K562 (cell line): Measurements from ENCODE around the gene CTNNA3.

Experiments used
- CCAR2 ChIP-seq: fragments of 200-400 bp; formaldehyde crosslinking; IDR thresholded peaks from 2 replicates; pipeline ENCODE4 v1.6.1; 2017; ENCODE audit warnings: mild to moderate bottlenecking, low read depth, low read length
- ETV1 ChIP-seq: fragments of 450-650 bp; conservative IDR thresholded peaks from 2 replicates; pipeline ENCODE4 v1.6.1; 2016; ENCODE audit warnings: missing genetic modification characterization, control low read depth, low read depth, missing compliant biosample characterization
- ETV5 ChIP-seq: sonication (generic); formaldehyde crosslinking; IDR thresholded peaks from 2 replicates; pipeline ENCODE4 v1.4.0; 2020; ENCODE audit warnings: low read depth, mild to moderate bottlenecking, missing genetic modification reagents
- JUNB ChIP-seq: fragments of 450-650 bp; formaldehyde crosslinking; conservative IDR thresholded peaks from 2 replicates; pipeline ENCODE4 v1.4.0; 2020; ENCODE audit warnings: mild to moderate bottlenecking
- MAZ ChIP-seq, 2 experiments: fragments of 450-650 bp in 1 of 2; sonication (generic) in 1 of 2; formaldehyde crosslinking; IDR thresholded peaks in 1 of 2; conservative IDR thresholded peaks in 1 of 2; 2 replicates each; pipeline versions ENCODE4 v1.4.0 to v1.5.0; 2020; ENCODE audit warnings: mild to moderate bottlenecking in 1 of 2, missing genetic modification reagents in 1 of 2
- PHF8 ChIP-seq: fragments of 200-600 bp; sonication (generic); IDR thresholded peaks from 2 replicates; pipeline ENCODE4 v1.6.1; 2012; ENCODE audit warnings: mixed run types, mild to moderate bottlenecking, inconsistent platforms, low read length, moderate library complexity, borderline replicate concordance
- POLR2AphosphoS5 ChIP-seq: IDR thresholded peaks from 2 replicates; pipeline ENCODE4 v1.6.1; 2011; ENCODE audit warnings: mild to moderate bottlenecking, low read depth, low read length, moderate library complexity; ENCODE audit not compliant: control insufficient read depth, insufficient read depth
- SMARCA5 ChIP-seq: fragments of 450-650 bp; IDR thresholded peaks from 2 replicates; pipeline ENCODE4 v1.6.1; 2016
- TEAD2 ChIP-seq: fragments of 450-650 bp; IDR thresholded peaks from 2 replicates; pipeline ENCODE4 v1.6.1; 2016; ENCODE audit warnings: missing genetic modification characterization, control low read depth, missing compliant biosample characterization
- YY1 ChIP-seq, 3 experiments: IDR thresholded peaks; 2 replicates each; pipeline ENCODE4 v1.6.1; 2011; ENCODE audit warnings: low read length in 2 of 3, mild to moderate bottlenecking in 2 of 3, moderate library complexity in 2 of 3, borderline replicate concordance in 1 of 3, control low read depth in 1 of 3, low read depth in 1 of 3; ENCODE audit not compliant: insufficient read depth in 3 of 3, insufficient replicate concordance in 2 of 3, control insufficient read depth in 1 of 3, insufficient read length in 1 of 3; ENCODE audit errors: extremely low read depth in 1 of 3
- ZNF239 ChIP-seq: fragments of 250-450 bp; sonication (Bioruptor Pico); IDR thresholded peaks from 2 replicates; pipeline ENCODE4 v1.4.0; 2020; ENCODE audit warnings: mild to moderate bottlenecking
- ZNF3 ChIP-seq: fragments of 250-450 bp; sonication (Bioruptor Pico); IDR thresholded peaks from 2 replicates; pipeline ENCODE4 v1.5.0; 2021; ENCODE audit warnings: mild to moderate bottlenecking, moderate library complexity

DNA sequence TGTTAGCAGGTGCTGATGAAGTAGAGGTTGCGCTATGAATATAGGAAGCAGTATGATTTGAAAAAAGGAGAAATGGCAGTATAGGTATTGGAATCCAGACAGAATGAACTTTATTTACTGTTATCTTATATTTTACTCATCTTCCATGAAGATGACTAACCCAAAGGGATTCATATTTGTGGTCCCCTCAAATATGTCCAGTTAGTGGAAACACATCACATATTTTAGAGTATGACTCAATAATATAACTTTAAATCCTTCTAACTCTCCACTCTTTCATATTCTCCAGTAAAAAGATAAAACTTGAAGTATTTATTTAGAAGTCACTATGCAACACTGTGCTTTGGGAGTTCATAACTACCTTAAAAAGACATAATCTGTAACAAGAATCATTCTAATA lies 1056.6 kb downstream of the CTNNA3 start:
- TF ChIP-seq CCAR2 (no peak), PHF8 (no peak), ZNF3 (CRISPR knock-in tag) (no peak), ETV5 (CRISPR knock-in tag) (no peak), SMARCA5 (no peak), TEAD2 (tag) (no peak), YY1 (IDR thresholded peaks at IDR 0.05; ENCODE audit: borderline replicate concordance in 1 of 3, control insufficient read depth in 1 of 3, extremely low read depth in 1 of 3, insufficient read depth in 3 of 3, insufficient read length in 1 of 3, insufficient replicate concordance in 2 of 3, low read depth in 1 of 3, low read length in 2 of 3) (no peak), POLR2AphosphoS5 (no peak), JUNB (CRISPR knock-in tag) (no peak), ZNF239 (no peak), MAZ (CRISPR knock-in tag; conservative IDR thresholded peaks at IDR 0.05 in 1 of 2, IDR thresholded peaks at IDR 0.05 in 1 of 2) (no peak), ETV1 (no peak)
